HG02970 (cell line): ENCODE data around the gene ADORA1.

Source experiments
- ATAC-seq: cut with Tn5 transposase; IDR thresholded peaks from one replicate; pipeline ENCODE4 v1.9.1; 2021; ENCODE audit warnings: mild to moderate bottlenecking, moderate library complexity, moderate number of reproducible peaks; ENCODE audit not compliant: unreplicated experiment, low FRiP score

The ADORA1 gene

DNA sequence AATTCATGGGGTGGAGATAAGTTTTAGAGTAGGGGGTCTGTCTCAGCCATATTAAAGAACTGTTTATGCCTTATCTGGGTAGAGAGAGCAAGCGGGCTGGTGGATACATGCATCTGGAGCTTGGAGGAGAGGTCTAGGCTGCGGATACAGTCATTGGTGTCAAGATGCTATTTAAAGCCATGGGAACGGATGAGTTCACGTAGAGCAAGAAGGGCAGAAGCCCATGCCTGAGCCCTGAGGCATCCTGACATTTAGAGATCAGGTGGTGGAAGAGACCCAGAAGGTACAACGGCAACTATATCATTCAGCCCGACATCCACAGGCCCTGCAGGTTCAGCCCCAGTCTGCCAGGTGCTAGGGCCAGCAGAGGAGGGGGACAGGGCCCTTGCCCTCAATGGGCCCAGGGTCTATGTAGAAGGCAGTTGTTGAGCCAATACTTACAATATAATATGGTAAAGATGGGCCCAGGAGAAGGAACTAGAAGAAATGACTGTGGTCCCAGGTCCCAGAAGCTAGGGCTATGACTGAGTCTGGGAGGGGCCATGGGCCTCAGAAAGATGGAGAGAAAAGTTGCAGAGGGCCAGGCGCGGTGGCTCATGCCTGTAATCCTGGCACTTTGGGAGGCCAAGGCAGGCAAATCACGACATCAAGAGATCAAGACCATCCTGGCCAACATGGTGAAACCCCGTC, 74.1 kb downstream of the ADORA1 start:
- no peak for ATAC-seq

DNA sequence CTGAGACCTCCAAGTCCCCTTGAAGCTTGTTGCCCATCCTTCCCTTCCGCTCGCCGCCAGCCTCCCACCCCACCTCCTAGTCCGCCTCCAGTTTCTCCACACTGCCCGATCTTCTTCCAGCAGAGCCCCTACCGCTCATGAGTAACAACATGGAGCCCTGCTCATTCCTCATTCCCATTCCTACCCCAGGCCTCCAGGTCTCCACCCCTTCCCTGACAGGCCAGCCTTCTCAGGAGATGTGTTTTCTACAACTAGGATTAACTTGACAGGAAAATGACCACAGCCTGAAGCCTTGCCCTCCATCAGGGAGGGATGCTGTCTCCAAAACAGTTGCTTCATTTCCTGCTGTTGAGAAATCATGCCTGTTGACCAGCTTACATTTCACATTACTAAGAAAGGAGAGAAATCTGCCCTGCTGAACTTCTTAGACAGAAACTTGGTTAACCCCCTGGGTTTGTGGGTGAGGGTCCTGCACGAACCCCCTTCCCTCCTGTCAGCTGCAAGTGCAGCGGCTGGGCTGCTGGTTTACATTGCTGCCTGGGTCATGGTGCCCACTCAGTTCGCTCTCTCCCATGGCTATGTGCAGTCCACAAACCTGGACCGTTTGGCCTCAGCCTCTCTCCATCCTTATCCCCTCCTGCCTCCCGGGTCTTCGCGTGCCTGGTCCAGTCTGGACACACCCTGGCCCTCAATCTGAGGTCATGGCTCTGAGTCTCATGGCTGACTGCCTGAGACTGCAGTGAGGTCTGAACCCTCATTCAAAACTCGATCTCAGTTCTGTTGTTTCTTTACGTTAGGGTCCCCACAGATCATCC, 75.1 kb downstream of the ADORA1 start:
- ATAC-seq: no peak

DNA sequence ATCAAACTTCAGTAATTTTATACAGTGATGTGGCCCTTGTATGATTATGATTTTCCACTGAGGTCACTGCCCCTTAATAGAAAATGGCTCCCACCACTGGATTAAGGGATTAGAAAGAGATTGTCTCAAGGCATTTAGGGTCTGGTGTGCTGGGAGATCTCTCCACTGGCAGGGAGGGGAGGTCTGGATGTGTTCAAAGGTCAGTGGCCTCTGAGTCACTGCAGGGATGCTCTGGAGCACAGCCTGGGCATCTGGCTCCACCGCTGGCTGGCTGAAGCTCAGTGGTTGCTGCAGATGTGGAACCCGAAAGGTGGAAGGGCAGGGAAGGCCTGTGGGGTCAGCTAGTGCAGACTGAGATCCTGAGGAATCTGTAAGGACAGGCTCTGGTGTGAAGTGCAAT, 77.2 kb downstream of the ADORA1 start:
- ATAC-seq: no peak

DNA sequence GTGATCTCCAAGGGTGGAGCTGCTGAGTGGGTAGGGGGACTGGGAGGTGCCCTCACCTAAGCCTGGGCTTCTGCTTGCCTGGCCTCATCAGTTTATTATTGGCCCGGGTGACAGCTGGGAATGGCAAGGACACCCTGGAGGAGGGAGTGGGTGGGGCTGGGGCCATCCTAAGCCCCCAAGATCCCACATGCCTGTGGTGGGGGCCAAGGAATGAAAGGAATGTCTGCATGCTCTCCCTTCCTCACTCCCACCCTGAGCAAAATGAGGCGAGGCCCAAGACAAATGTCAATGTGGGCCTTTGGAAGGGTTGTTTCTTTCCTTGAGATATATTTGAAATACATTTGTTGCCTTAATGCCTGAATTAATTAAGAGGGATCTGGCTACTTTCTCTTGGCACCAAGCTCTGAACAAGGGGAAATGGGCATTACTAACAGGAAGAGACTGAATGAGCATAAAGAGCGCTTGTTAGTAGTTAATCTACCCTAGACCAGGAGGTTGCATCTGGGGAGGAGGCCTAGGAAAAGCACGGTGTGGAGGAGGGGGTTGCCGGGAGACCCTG, 78.7 kb downstream of the ADORA1 start:
- ATAC-seq: no peak

DNA sequence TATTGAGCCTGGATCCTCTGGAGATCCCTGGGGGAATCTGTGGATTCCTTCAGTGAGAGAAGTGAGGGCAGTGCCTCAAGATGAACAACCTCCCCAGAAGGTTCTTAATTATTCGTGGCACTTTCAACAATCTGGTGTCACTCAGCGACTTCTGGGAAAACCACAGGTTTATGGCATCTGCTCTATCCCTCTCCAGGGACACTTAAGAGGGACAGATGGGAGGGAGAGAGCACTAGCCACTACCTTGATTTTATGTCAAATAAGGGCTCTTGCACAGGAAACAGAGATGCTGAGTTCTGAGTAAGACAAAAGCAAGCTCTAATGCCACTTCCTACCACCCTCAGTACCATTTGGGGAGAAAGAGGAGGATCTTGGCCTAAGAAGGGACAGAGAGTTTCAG, 80.2 kb downstream of the ADORA1 start:
- no peak for ATAC-seq

DNA sequence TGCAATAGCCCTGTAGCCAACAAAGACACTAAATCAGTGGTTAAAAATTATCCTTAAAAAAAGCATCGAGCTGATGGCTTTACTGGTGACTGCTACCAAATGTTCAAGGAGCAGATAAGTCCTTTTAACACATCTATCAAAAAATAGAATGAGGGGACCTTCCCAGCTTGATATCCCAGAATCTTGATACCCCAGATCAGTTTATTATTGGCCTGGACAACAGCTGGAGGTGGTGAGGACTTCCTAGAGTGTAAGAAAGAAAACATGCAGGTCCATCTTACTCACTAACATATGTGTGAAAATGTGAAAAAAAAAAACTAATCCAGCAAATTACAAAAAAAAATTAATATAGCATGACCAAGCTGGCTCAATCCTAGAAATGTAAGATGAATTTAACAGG, 80.7 kb downstream of the ADORA1 start:
- ATAC-seq: no peak

DNA sequence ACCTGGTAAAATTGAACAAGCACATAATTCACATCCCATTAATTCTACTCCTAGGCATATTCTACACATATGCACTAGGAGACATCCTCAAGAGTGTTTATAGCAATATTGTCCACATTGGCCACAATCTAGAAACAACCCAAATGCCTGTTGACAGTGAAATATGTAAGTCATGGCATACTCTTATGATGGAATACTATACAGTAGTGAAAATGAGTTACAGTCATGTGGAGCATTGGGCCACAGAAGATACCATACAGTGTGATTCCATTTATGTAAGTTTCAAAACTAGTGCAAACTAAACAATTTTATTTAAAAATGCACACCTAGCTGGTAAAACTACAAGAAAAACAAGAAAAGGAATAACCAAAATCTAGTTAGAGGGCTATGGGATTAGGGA, 82.8 kb downstream of the ADORA1 start:
- ATAC-seq: no peak

DNA sequence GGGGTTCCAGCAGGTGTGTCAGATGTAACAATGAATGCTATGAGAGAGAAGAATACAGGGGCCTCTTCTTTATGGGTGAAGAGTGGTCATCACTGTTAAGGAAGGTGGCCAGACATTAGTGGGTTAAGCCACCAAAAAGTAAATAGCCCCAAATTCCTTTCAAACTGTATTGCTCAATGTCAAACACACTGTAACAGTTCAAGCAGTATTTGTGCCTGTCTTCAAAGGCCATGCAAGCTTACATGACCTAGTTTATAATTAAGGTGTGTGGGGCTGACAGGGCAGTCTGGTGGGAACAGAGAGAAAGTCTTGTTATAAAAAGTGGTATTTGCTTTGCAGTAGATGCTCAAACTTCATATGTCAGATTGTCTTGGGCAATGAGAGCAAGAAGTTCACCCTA, 83.5 kb downstream of the ADORA1 start:
- no peak for ATAC-seq

DNA sequence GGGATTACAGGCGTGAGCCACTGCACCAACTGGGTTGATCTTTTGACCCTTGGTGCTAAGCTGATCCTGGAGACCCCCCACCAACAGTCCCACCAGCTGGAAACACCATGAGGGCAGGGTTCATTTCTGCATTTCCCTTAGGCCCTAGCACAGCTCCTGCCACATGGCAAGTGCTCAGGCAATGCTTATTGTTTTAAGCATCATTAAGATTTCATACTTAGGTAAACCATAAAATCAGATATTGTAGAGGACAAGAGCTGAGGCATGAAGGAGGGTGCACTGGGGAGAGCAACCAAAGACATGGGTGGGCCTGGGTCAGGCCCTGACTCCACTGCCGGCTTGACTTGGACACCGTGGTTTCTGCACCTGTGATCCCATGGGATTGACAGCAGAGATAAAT, 84.3 kb downstream of the ADORA1 start:
- ATAC-seq: no peak

DNA sequence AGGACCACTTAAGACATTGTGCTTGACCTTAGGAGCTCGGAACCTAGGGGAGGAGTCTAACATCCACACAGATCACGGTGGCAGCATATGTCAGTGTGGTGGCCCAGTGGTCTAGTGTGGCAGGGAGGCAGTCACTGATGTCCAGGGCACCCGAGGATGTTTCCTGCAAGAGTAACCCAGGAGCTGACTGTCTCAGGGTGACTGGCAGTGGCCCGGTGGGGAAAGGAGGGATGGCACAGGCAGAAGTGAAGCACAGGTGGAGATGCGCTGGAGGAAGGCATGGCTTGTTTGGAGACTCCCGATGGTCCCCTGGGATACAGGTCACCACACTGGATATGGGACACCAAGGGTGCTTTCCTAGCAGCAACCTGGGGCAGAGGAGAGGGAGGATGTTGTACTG, 85.6 kb downstream of the ADORA1 start:
- ATAC-seq: no peak

DNA sequence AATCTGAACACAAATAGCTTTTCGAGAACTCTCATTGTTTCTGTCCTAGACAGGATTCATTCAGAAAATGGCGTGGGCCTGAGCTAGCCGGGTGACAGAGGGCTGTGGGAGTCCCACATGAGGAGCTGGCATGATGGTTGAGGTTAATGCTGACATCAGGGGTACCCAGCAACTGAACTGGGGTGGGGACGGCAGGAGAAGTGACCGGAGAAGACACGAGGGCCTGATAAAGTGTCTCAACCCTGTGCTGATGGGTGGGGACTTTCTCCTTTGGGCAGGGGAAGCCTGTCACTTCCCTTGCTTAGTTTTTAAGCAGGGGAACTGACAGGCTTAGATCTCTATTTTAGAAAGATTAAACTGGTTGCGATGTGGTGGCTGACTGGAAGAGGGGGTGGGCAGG, 87.3 kb downstream of the ADORA1 start:
- ATAC-seq: no peak

DNA sequence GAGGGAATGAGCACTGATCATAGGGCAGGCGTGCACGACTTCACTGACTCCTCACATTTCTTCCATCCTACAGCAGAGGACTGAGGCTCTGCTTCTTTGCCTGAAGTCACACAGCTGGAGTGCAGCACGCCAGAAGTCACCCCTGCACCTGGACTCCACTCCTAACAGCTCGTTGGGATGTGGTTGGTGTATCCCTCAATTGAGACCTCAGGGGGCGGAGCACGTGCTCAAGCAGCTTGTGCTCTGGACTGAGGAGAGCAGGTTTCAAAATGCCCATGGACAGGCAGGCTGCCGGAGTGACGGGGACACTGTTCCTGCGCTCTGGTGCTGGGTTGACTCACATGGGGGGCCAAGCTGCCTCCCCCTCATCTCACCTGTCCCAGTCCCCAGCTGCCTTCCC, 88.0 kb downstream of the ADORA1 start:
- ATAC-seq: no peak

DNA sequence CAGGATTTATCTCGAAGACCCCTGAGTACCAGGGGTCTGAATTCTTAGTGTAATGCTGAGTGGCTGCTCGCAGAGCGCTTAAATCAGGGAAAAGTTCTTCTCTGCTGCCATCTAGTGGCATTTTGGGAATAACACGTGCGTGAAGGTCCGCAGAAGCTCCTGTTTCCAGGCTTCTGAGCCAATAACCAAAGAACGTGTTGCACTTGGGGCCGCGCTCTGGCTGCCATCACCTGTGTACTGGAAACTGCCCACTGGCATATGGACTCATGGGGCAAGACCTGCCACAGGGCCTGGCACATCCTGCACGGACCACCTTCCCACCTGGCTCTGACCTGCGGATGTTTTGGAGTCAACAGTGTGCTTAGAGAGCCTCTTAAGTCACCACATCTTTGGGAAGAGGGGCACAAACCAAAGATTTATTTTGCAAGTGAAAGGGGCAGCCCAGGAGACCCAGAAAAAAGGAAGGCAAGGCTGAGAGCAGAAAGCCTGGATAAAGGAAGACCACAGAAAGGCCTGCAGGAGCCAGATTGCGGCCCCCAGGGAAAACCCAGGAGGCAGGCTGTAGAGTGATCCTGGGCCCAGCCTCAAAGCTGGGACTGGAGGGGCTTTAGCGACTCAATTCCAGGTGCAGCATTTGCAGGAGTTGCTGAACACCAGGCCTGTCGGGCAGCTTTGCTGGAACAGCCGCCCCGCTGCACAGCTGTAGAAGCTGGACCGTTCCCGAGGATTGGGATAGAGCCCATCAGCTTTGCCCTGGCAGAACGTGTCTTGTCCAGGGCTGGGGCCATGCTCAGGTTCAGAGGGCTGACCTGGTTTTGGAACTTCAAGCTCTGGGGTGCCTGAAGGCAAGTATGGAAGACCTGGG, 89.0 kb downstream of the ADORA1 start:
- ATAC-seq: no peak
